ENCODE data around the gene AGPAT3.

The AGPAT3 gene

GRCh38 chr21:43884012-43884860, 19.2 kb downstream of the AGPAT3 start:
- Histone ChIP-seq H3K4me1 (ENCODE audit: control insufficient read depth, insufficient read depth, low read length) (peaks cover 11% of the 10 kb centered on the region), H3K4me3 (ENCODE audit: low read depth, low read length) (no peak overlapping the region), H3K9me3 (ENCODE audit: control insufficient read depth, insufficient read depth, low read depth, low read length) (no peaks in the 10 kb centered on the region), H3K27ac (ENCODE audit: extremely low read depth, low read depth, low read length) (peak overlapping the region; percentile 67), H3K36me3 (ENCODE audit: control insufficient read depth in 2 of 2, insufficient read depth in 1 of 2, low read length in 2 of 2) (peaks cover 0 to 5% of the 10 kb centered on the region in 2 experiments; a peak in 1 of 3 replicates)
- CTCF ChIA-PET: interaction anchor here (0.6 to 1.2 kb wide), 2 partner anchors 73 to 555 kb away, joined by 5 to 6 read pairs; no protein-coding TSS in a partner anchor
- POLR2A ChIA-PET: interaction anchor here (0.5 to 2.2 kb wide), 9 partner anchors 8 to 137 kb away, joined by 3 to 14 read pairs (median 5); partner anchors contain the start of genes AGPAT3 and TRAPPC10
- TF ChIP-seq ZNF654 (tag by site-specific recombination; IDR thresholded peaks at IDR 0.05; ENCODE audit: low read depth) (no peak), EGR2 (tag by site-specific recombination; IDR thresholded peaks at IDR 0.05; ENCODE audit: low read depth) (peak; percentile 84), GFI1B (tag by site-specific recombination; IDR thresholded peaks at IDR 0.05) (no peak), TSHZ1 (tag by site-specific recombination; IDR thresholded peaks at IDR 0.05; ENCODE audit: borderline replicate concordance) (no peak), ZNF169 (tag by site-specific recombination; IDR thresholded peaks at IDR 0.05) (no peak), ZSCAN5A (tag by site-specific recombination; IDR thresholded peaks at IDR 0.05) (no peak), KLF17 (tag by site-specific recombination; IDR thresholded peaks at IDR 0.05) (no peak; the same call in 1 of the 2 replicates), ZBTB26 (tag by site-specific recombination; optimal IDR thresholded peaks at IDR 0.05) (no peak), ZNF670 (tag by site-specific recombination; IDR thresholded peaks at IDR 0.05; ENCODE audit: low read depth) (no peak), ZNF175 (tag by site-specific recombination; IDR thresholded peaks at IDR 0.05) (no peak), ZNF398 (tag by site-specific recombination; IDR thresholded peaks at IDR 0.05) (peak; percentile 93), ZNF174 (tag by site-specific recombination; IDR thresholded peaks at IDR 0.05) (no peak), BCL6B (tag by site-specific recombination; IDR thresholded peaks at IDR 0.05) (no peak), GLI2 (tag by site-specific recombination; IDR thresholded peaks at IDR 0.05; ENCODE audit: borderline replicate concordance, low read depth) (no peak), KLF7 (tag by site-specific recombination; IDR thresholded peaks at IDR 0.05; ENCODE audit: borderline replicate concordance) (no peak), ZNF146 (tag by site-specific recombination; IDR thresholded peaks at IDR 0.05) (no peak), ZNF140 (tag by site-specific recombination; IDR thresholded peaks at IDR 0.05) (no peak), ZNF692 (tag by site-specific recombination; IDR thresholded peaks at IDR 0.05) (no peak), ZNF830 (tag by site-specific recombination; IDR thresholded peaks at IDR 0.05; ENCODE audit: low read depth) (no peak), ZBTB49 (tag by site-specific recombination; IDR thresholded peaks at IDR 0.05; ENCODE audit: low read depth) (no peak), BCL11A (tag by site-specific recombination; IDR thresholded peaks at IDR 0.05; ENCODE audit: low read depth) (no peak)
